Measurements from ENCODE around the gene RAI1. TPM values are rescaled to one million over a fixed set of nuclear protein-coding genes. Genes with fewer than 3 reads are reported as not detected.

Gene RAI1
- polyA plus RNA-seq, 1 donor from 2014 or later = 3.0 TPM

- Mint-ChIP-seq H3K27me3 (no peaks in the 10 kb centered on the region), H3K9me3 (no peaks in the 10 kb centered on the region), H3K36me3 (no peaks in the 10 kb centered on the region), H3K4me3 (no peak overlapping the region), H3K4me1 (peaks cover 9 to 13% (median 10%) of the 10 kb centered on the region in 3 donors), H3K27ac (no peak overlapping the region)
Observed at GRCh38 chr17:17730250-17730935, 49.1 kb downstream of the RAI1 start.

- no peaks in the 10 kb centered on the region for H3K9me3 Mint-ChIP-seq
- H3K27me3 Mint-ChIP-seq = no peaks in the 10 kb centered on the region
- no peak overlapping the region for H3K27ac Mint-ChIP-seq
- H3K4me3 Mint-ChIP-seq = no peak overlapping the region
- peaks cover 10 to 17% (median 13%) of the 10 kb centered on the region in 3 donors for H3K4me1 Mint-ChIP-seq
- H3K36me3 Mint-ChIP-seq = peaks cover 2% of the 10 kb centered on the region
Observed at GRCh38 chr17:17732444-17732843, 51.2 kb downstream of the RAI1 start.

- no peak overlapping the region for H3K4me3 Mint-ChIP-seq
- H3K36me3 Mint-ChIP-seq = peaks cover 2% of the 10 kb centered on the region
- no peaks in the 10 kb centered on the region for H3K27me3 Mint-ChIP-seq
- peak overlapping the region in 1 of 3 donors; percentile 69 for H3K27ac Mint-ChIP-seq
- peaks cover 10 to 17% (median 13%) of the 10 kb centered on the region in 3 donors for H3K4me1 Mint-ChIP-seq
- no peaks in the 10 kb centered on the region for H3K9me3 Mint-ChIP-seq
Observed at GRCh38 chr17:17732892-17733670, 51.8 kb downstream of the RAI1 start.

- H3K27ac Mint-ChIP-seq = peak overlapping the region in 1 of 3 donors; percentile 55
- no peaks in the 10 kb centered on the region for H3K27me3 Mint-ChIP-seq
- peak overlapping the region in 2 of 4 donors; percentile 47 to 57 for H3K4me3 Mint-ChIP-seq
- peaks cover 3 to 14% (median 8%) of the 10 kb centered on the region in 3 donors for H3K4me1 Mint-ChIP-seq
- H3K36me3 Mint-ChIP-seq = peaks cover 2% of the 10 kb centered on the region
- H3K9me3 Mint-ChIP-seq = no peaks in the 10 kb centered on the region
Observed at GRCh38 chr17:17736205-17737183, 55.2 kb downstream of the RAI1 start.

- no peaks in the 10 kb centered on the region for H3K27me3 Mint-ChIP-seq
- H3K4me1 Mint-ChIP-seq = peaks cover 3 to 14% (median 8%) of the 10 kb centered on the region in 3 donors
- no peak overlapping the region for H3K27ac Mint-ChIP-seq
- H3K9me3 Mint-ChIP-seq = no peaks in the 10 kb centered on the region
- peaks cover 2% of the 10 kb centered on the region for H3K36me3 Mint-ChIP-seq
- H3K4me3 Mint-ChIP-seq = peak overlapping the region in 1 of 4 donors; percentile 74
Observed at GRCh38 chr17:17737961-17738894, 57.0 kb downstream of the RAI1 start.

- H3K4me1 Mint-ChIP-seq = peaks cover 3 to 12% (median 8%) of the 10 kb centered on the region in 3 donors
- no peak overlapping the region for H3K27ac Mint-ChIP-seq
- no peaks in the 10 kb centered on the region for H3K27me3 Mint-ChIP-seq
- H3K4me3 Mint-ChIP-seq = peak overlapping the region in 1 of 4 donors; percentile 31
- H3K36me3 Mint-ChIP-seq = peaks cover 2% of the 10 kb centered on the region
- no peaks in the 10 kb centered on the region for H3K9me3 Mint-ChIP-seq
Observed at GRCh38 chr17:17738901-17739300, 57.6 kb downstream of the RAI1 start.

- peak overlapping the region in 1 of 3 donors; percentile 27 for H3K27ac Mint-ChIP-seq
- peaks cover 3 to 12% (median 8%) of the 10 kb centered on the region in 3 donors for H3K4me1 Mint-ChIP-seq
- H3K9me3 Mint-ChIP-seq = no peaks in the 10 kb centered on the region
- peaks cover 2% of the 10 kb centered on the region for H3K36me3 Mint-ChIP-seq
- peak overlapping the region in 1 of 4 donors; percentile 60 for H3K4me3 Mint-ChIP-seq
- H3K27me3 Mint-ChIP-seq = no peaks in the 10 kb centered on the region
Observed at GRCh38 chr17:17739388-17740066, 58.3 kb downstream of the RAI1 start.

GRCh38 chr17:17740615-17741348 lies 59.5 kb downstream of the RAI1 start:
- H3K27ac Mint-ChIP-seq = no peak overlapping the region
- peaks cover 2% of the 10 kb centered on the region for H3K36me3 Mint-ChIP-seq
- peaks cover 3 to 8% (median 7%) of the 10 kb centered on the region in 3 donors for H3K4me1 Mint-ChIP-seq
- H3K9me3 Mint-ChIP-seq = no peaks in the 10 kb centered on the region
- no peaks in the 10 kb centered on the region for H3K27me3 Mint-ChIP-seq
- H3K4me3 Mint-ChIP-seq = no peak overlapping the region

- Mint-ChIP-seq H3K4me3 (no peak overlapping the region), H3K36me3 (peaks cover 2% of the 10 kb centered on the region), H3K9me3 (no peaks in the 10 kb centered on the region), H3K27ac (no peak overlapping the region), H3K4me1 (peaks cover under 1 to 5% (median 5%) of the 10 kb centered on the region in 3 donors), H3K27me3 (no peaks in the 10 kb centered on the region)
Observed at GRCh38 chr17:17741349-17742023, 60.2 kb downstream of the RAI1 start.

- no peaks in the 10 kb centered on the region for H3K4me1 Mint-ChIP-seq
- no peak overlapping the region for H3K27ac Mint-ChIP-seq
- H3K27me3 Mint-ChIP-seq = no peaks in the 10 kb centered on the region
- H3K9me3 Mint-ChIP-seq = no peaks in the 10 kb centered on the region
- H3K4me3 Mint-ChIP-seq = no peak overlapping the region
- H3K36me3 Mint-ChIP-seq = no peaks in the 10 kb centered on the region
Observed at GRCh38 chr17:17742133-17742621, 60.9 kb downstream of the RAI1 start.

- no peaks in the 10 kb centered on the region for H3K9me3 Mint-ChIP-seq
- no peaks in the 10 kb centered on the region for H3K27me3 Mint-ChIP-seq
- H3K27ac Mint-ChIP-seq = no peak overlapping the region
- no peaks in the 10 kb centered on the region for H3K4me1 Mint-ChIP-seq
- H3K36me3 Mint-ChIP-seq = no peaks in the 10 kb centered on the region
- no peak overlapping the region for H3K4me3 Mint-ChIP-seq
Observed at GRCh38 chr17:17742688-17743390, 61.6 kb downstream of the RAI1 start.
